Liver (tissue), 9 donors: ENCODE results near the gene LRIG1. TPM values are rescaled to one million over a fixed set of nuclear protein-coding genes. Genes with fewer than 3 reads are reported as not detected.

Experiments used
- DNase-seq: peaks from one replicate; pipeline ENCODE4 v3.0.0-alpha.2; 2017; ENCODE audit warnings: low spot score
- H3K27ac ChIP-seq, 2 donors: one replicate each; pipeline ENCODE4 v1.7.0; 2013; ENCODE audit warnings: inconsistent platforms in 2 of 2, low read length in 2 of 2, control low read depth in 1 of 2, low read depth in 1 of 2, mild to moderate bottlenecking in 1 of 2
- H3K27me3 ChIP-seq, 4 donors: one replicate each; pipeline versions ENCODE4 v1.6.1 to v1.7.0; 2013; ENCODE audit warnings: low read length in 3 of 4, inconsistent platforms in 1 of 4, mild to moderate bottlenecking in 1 of 4, moderate library complexity in 1 of 4; ENCODE audit not compliant: control insufficient read depth in 4 of 4, insufficient read depth in 4 of 4
- H3K36me3 ChIP-seq, 4 donors: one replicate each; pipeline versions ENCODE4 v1.6.1 to v1.7.0; 2013; ENCODE audit warnings: low read length in 3 of 4, mild to moderate bottlenecking in 3 of 4, low read depth in 1 of 4, moderate library complexity in 1 of 4; ENCODE audit not compliant: control insufficient read depth in 4 of 4, insufficient read depth in 3 of 4
- H3K4me1 ChIP-seq, 4 donors: one replicate each; pipeline versions ENCODE4 v1.6.1 to v1.7.0; 2013; ENCODE audit warnings: low read length in 3 of 4, mild to moderate bottlenecking in 3 of 4, moderate library complexity in 1 of 4; ENCODE audit not compliant: control insufficient read depth in 4 of 4, insufficient read depth in 4 of 4
- H3K4me3 ChIP-seq, 3 donors: one replicate each; pipeline versions ENCODE4 v1.6.1 to v1.7.0; 2013; ENCODE audit warnings: low read length in 3 of 3, control low read depth in 1 of 3, low read depth in 1 of 3, mild to moderate bottlenecking in 1 of 3
- H3K9ac ChIP-seq, 2 donors: one replicate each; pipeline ENCODE4 v1.7.0; 2013; ENCODE audit warnings: low read length in 2 of 2, mild to moderate bottlenecking in 2 of 2, moderate library complexity in 2 of 2, control low read depth in 1 of 2, low read depth in 1 of 2
- H3K9me3 ChIP-seq, 4 donors: one replicate each; pipeline versions ENCODE4 v1.6.1 to v1.7.0; 2013; ENCODE audit warnings: low read length in 3 of 4; ENCODE audit not compliant: control insufficient read depth in 4 of 4
- ATF3 ChIP-seq: IDR thresholded peaks from 2 replicates; pipeline ENCODE4 v1.6.1; 2016; ENCODE audit warnings: antibody characterized with exemption
- CTCF ChIP-seq: fragments of 150-350 bp; IDR thresholded peaks from 2 replicates; pipeline ENCODE4 v1.5.1; 2017; ENCODE audit warnings: improper control_type of control experiment, low read depth, low read length; ENCODE audit not compliant: missing input control
- EGR1 ChIP-seq, 2 donors: IDR thresholded peaks; 2 replicates each; pipeline ENCODE4 v1.6.1; 2016 to 2018; ENCODE audit warnings: antibody characterized with exemption in 2 of 2, low read depth in 2 of 2
- FOXA1 ChIP-seq: IDR thresholded peaks from 2 replicates; pipeline ENCODE4 v1.6.1; 2016; ENCODE audit warnings: antibody characterized with exemption
- FOXA2 ChIP-seq: IDR thresholded peaks from 2 replicates; pipeline ENCODE4 v1.6.1; 2016; ENCODE audit warnings: antibody characterized with exemption
- HNF4A ChIP-seq, 2 donors: conservative IDR thresholded peaks; 2 replicates each; pipeline ENCODE4 v1.6.1; 2016; ENCODE audit warnings: antibody characterized with exemption in 2 of 2, mild to moderate bottlenecking in 2 of 2
- HNF4G ChIP-seq: IDR thresholded peaks from 2 replicates; pipeline ENCODE4 v1.6.1; 2016; ENCODE audit warnings: antibody characterized with exemption
- JUND ChIP-seq, 2 donors: IDR thresholded peaks; 2 replicates each; pipeline ENCODE4 v1.6.1; 2016; ENCODE audit warnings: antibody characterized with exemption in 2 of 2
- MAX ChIP-seq: IDR thresholded peaks from 2 replicates; pipeline ENCODE4 v1.6.1; 2016; ENCODE audit warnings: antibody characterized with exemption
- NR2F2 ChIP-seq: IDR thresholded peaks from 2 replicates; pipeline ENCODE4 v1.6.1; 2016; ENCODE audit warnings: antibody characterized with exemption
- RAD21 ChIP-seq, 2 donors: IDR thresholded peaks; 2 replicates each; pipeline ENCODE4 v1.6.1; 2016; ENCODE audit warnings: antibody characterized with exemption in 2 of 2, mild to moderate bottlenecking in 2 of 2
- REST ChIP-seq: IDR thresholded peaks from 2 replicates; pipeline ENCODE4 v1.6.1; 2016; ENCODE audit warnings: antibody characterized with exemption, mild to moderate bottlenecking
- SP1 ChIP-seq: IDR thresholded peaks from 2 replicates; pipeline ENCODE4 v1.6.1; 2018; ENCODE audit warnings: antibody characterized with exemption, mild to moderate bottlenecking
- TAF1 ChIP-seq: conservative IDR thresholded peaks from 2 replicates; pipeline ENCODE4 v1.6.1; 2016; ENCODE audit warnings: antibody characterized with exemption, mild to moderate bottlenecking
- YY1 ChIP-seq: IDR thresholded peaks from 2 replicates; pipeline ENCODE4 v1.6.1; 2016; ENCODE audit warnings: antibody characterized with exemption, mild to moderate bottlenecking
- ZBTB33 ChIP-seq: IDR thresholded peaks from 2 replicates; pipeline ENCODE4 v1.6.1; 2016; ENCODE audit warnings: antibody characterized with exemption
- WGBS: extraction: QIAGEN DNeasy Blood & Tissue Kit; methylation state at CpG from one replicate; pipeline ENCODE4 v1.1.7; 2013; 5-methylcytosine and 5-hydroxymethylcytosine counted together
- polyA plus RNA-seq, 2 donors: library from polyadenylated mRNA; stranded (reverse) in 1 of 2; unstranded in 1 of 2; fragments of 200-250 nt in 1 of 2; fragments of >200 nt in 1 of 2; fragmentation: Nextera tagmentation in 1 of 2; extraction: Ambion mirVana in 1 of 2; gene quantifications; one replicate each; pipeline versions ENCODE4 v1.2.1 to v1.2.3, GENCODE V29; 2013 to 2015
- total RNA-seq, 2 donors: library from RNA; depleted of rRNA; stranded (reverse); fragments of >200 nt; gene quantifications; one replicate each; pipeline ENCODE4 v1.2.3, GENCODE V29; 2014
- donor health status: healthy.
- donor health status: healthy.
- donor health status: healthy.
- donor health status: healthy.
- donor health status: healthy.

LRIG1 gene
- total and polyA plus RNA-seq, 4 donors: 9.4 to 48.9 (median 12.9) TPM

- Histone ChIP-seq H3K4me1 (no peaks in the 10 kb centered on the region), H3K36me3 (no peaks in the 10 kb centered on the region), H3K27me3 (no peaks in the 10 kb centered on the region), H3K9me3 (no peaks in the 10 kb centered on the region), H3K27ac (no peak overlapping the region), H3K9ac (no peak overlapping the region), H3K4me3 (no peak overlapping the region)
- DNase-seq: no peak
- no peak for TF ChIP-seq HNF4G
- no peak for TF ChIP-seq CTCF
- TF ChIP-seq JUND (IDR thresholded peaks at IDR 0.05): no peak
- no peak for TF ChIP-seq HNF4A (conservative IDR thresholded peaks at IDR 0.05)
- no peak for TF ChIP-seq SP1
- no peak for TF ChIP-seq MAX
- TF ChIP-seq FOXA1: no peak
- no peak for TF ChIP-seq ATF3
- 88% methylated on average over 1 of the region's 1 CpG for WGBS
Observed at GRCh38 chr3:66531256-66531655, 30.4 kb upstream of the LRIG1 start.

GRCh38 chr3:66527246-66527645, 26.4 kb upstream of the LRIG1 start:
- no peak overlapping the region for H3K9ac ChIP-seq
- H3K27ac ChIP-seq: no peak overlapping the region
- TF ChIP-seq JUND (IDR thresholded peaks at IDR 0.05): no peak
- no peak for TF ChIP-seq EGR1 (IDR thresholded peaks at IDR 0.05; ENCODE audit: low read depth in 2 of 2)
- TF ChIP-seq YY1: no peak
- no peak for TF ChIP-seq REST
- no peak for TF ChIP-seq RAD21 (IDR thresholded peaks at IDR 0.05)
- TF ChIP-seq NR2F2: no peak
- TF ChIP-seq MAX: no peak
- TF ChIP-seq HNF4G: no peak
- no peaks in the 10 kb centered on the region for H3K9me3 ChIP-seq
- no peaks in the 10 kb centered on the region for H3K4me1 ChIP-seq
- no peaks in the 10 kb centered on the region for H3K27me3 ChIP-seq
- DNase-seq: no peak
- H3K4me3 ChIP-seq: no peak overlapping the region
- H3K36me3 ChIP-seq: no peaks in the 10 kb centered on the region
- WGBS: 78% methylated on average over 4 of the region's 4 CpGs

- Histone ChIP-seq H3K4me1 (no peaks in the 10 kb centered on the region), H3K27me3 (no peaks in the 10 kb centered on the region), H3K27ac (no peak overlapping the region), H3K9me3 (no peaks in the 10 kb centered on the region), H3K4me3 (no peak overlapping the region), H3K9ac (no peak overlapping the region), H3K36me3 (no peaks in the 10 kb centered on the region)
- WGBS: 91% methylated on average over 3 of the region's 3 CpGs
- TF ChIP-seq HNF4G (no peak), TAF1 (no peak), ZBTB33 (no peak), SP1 (no peak), YY1 (no peak), FOXA2 (no peak), NR2F2 (no peak)
- DNase-seq: no peak
Observed at GRCh38 chr3:66525771-66526170, 24.9 kb upstream of the LRIG1 start.
